ENCODE data around the gene TTC3. TPM values are rescaled to one million over a fixed set of nuclear protein-coding genes. Genes with fewer than 3 reads are reported as not detected.

Gene TTC3
- total and polyA plus RNA-seq, 9 of the 15 experiments (the other 6 are each of a cell fraction or from before 2014, with no cell fraction given): 17.5 to 92.0 (median 59.5) TPM

- Histone ChIP-seq H3K4me2 (ENCODE audit: insufficient read depth, low read length) (no peak overlapping the region), H3K9me3 (replicated peaks; ENCODE audit: control insufficient read depth, insufficient read depth, low read depth, low read length) (no peaks in the 10 kb centered on the region), H2AFZ (ENCODE audit: low read depth, low read length) (peak overlapping the region; percentile 24; the same call in 1 of the 2 replicates), H4K20me1 (replicated peaks; ENCODE audit: control insufficient read depth, insufficient read depth, low read length) (no peaks in the 10 kb centered on the region), H3K27ac (ENCODE audit: extremely low read depth, low read depth, low read length) (no peak overlapping the region), H3K9me1 (ENCODE audit: control insufficient read depth, insufficient read depth, low read length) (no peaks in the 10 kb centered on the region), H3K4me1 (replicated peaks in 1 of 2; ENCODE audit: control insufficient read depth in 2 of 2, insufficient read depth in 2 of 2, low read length in 2 of 2) (no peaks in the 10 kb centered on the region; a peak in 1 of 5 replicates), H3K9ac (ENCODE audit: insufficient read depth in 1 of 2, low read depth in 2 of 2, low read length in 2 of 2) (no peak overlapping the region), H3K27me3 (ENCODE audit: control insufficient read depth in 2 of 2, insufficient read depth in 2 of 2, low read length in 2 of 2) (no peaks in the 10 kb centered on the region), H3K36me3 (ENCODE audit: control insufficient read depth, insufficient read depth, low read length) (no peaks in the 10 kb centered on the region), H3K79me2 (ENCODE audit: control insufficient read depth, insufficient read depth, low read length) (no peaks in the 10 kb centered on the region), H3K4me3 (no peak overlapping the region)
- CTCF ChIA-PET (ENCODE audit: low intra/inter-chr PET ratio): no interaction called here
- WGBS (ENCODE audit: insufficient coverage, low coverage, missing lambda C conversion rate): 12% methylated on average over 5 of the region's 5 CpGs
- FAIRE-seq (no peak), DNase-seq (ENCODE audit: extremely low read depth in 1 of 4, low spot score in 3 of 4) (no peak), ATAC-seq (no peak)
- no TSS peak for BruUV-seq (replicated peaks)
- intact Hi-C loops (cut with micrococcal nuclease): no loop called here
- in situ Hi-C loops (cut with MboI): no loop called here
- POLR2A ChIA-PET: interaction anchor here (1.8 kb wide), 1 partner anchor 12 kb away, joined by 9 read pairs; no protein-coding TSS in a partner anchor
- TF ChIP-seq CC2D1A (IDR thresholded peaks at IDR 0.05) (peak; percentile 62), ZNF232 (CRISPR knock-in tag; IDR thresholded peaks at IDR 0.05) (no peak), HNRNPUL1 (IDR thresholded peaks at IDR 0.05; ENCODE audit: low read length) (no peak), ZNF121 (CRISPR knock-in tag; conservative IDR thresholded peaks at IDR 0.05) (no peak), ZNF431 (CRISPR knock-in tag; IDR thresholded peaks at IDR 0.05) (no peak), ZNF395 (CRISPR knock-in tag; IDR thresholded peaks at IDR 0.05) (no peak), ZC3H11A (IDR thresholded peaks at IDR 0.05; ENCODE audit: low read depth, low read length) (no peak), CHAMP1 (IDR thresholded peaks at IDR 0.05) (0 out of 2 replicates have a peak, but pooled peaks have one; percentile 18)
Observed at GRCh38 chr21:37059181-37059580, 13.9 kb upstream of the TTC3 start.
